ENCODE measurements around the gene DESI2. TPM values are rescaled to one million over a fixed set of nuclear protein-coding genes. Genes with fewer than 3 reads are reported as not detected.

Gene DESI2
- polyA plus RNA-seq (2012; rRNA removed) = 14.0 and 17.5 TPM in 2 replicates
- 23.3 and 24.5 TPM in 2 replicates for polyA plus RNA-seq (2012; cell fraction: cytosol; rRNA removed)
- 10.0 and 13.0 TPM in 2 replicates for polyA plus RNA-seq (2012; cell fraction: nucleus; rRNA removed)

GRCh38 chr1:244652623-244653438 is at the start of gene DESI2:
Gene DESI2, plus strand, starts transcription at chr1:244653126. Its CDS starts 188 bp downstream, at chr1:244653314.
- H3K4me2 ChIP-seq = peak within 1 kb of the TSS; percentile 84
- TF ChIP-seq, protein P1, sequence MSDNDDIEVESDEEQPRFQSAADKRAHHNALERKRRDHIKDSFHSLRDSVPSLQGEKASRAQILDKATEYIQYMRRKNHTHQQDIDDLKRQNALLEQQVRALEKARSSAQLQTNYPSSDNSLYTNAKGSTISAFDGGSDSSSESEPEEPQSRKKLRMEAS (IDR thresholded peaks at IDR 0.05; ENCODE audit: low read depth) = peak; percentile 47; the same call in 1 of the 2 replicates
- no peak for TF ChIP-seq NFIC (IDR thresholded peaks at IDR 0.05; ENCODE audit: borderline replicate concordance)
- no peak for TF ChIP-seq FOSL2 (IDR thresholded peaks at IDR 0.05; ENCODE audit: borderline replicate concordance, low read depth)
- TF ChIP-seq MXI1 (IDR thresholded peaks at IDR 0.05; ENCODE audit: low read depth, low read length) = peak; percentile 87
- peak; percentile 35; the same call in 1 of the 2 replicates for TF ChIP-seq RAD21 (IDR thresholded peaks at IDR 0.05; ENCODE audit: low read length)
- peak; percentile 57 for TF ChIP-seq GABPA (IDR thresholded peaks at IDR 0.05; ENCODE audit: low read depth)
- no peak for TF ChIP-seq RCOR1 (IDR thresholded peaks at IDR 0.05; ENCODE audit: low read length)
- TF ChIP-seq RXRA (IDR thresholded peaks at IDR 0.05; ENCODE audit: borderline replicate concordance, low read depth) = no peak
- TF ChIP-seq POLR2AphosphoS5 (IDR thresholded peaks at IDR 0.05; ENCODE audit: low read depth, low read length) = peak; percentile 85
- TF ChIP-seq, protein P2, sequence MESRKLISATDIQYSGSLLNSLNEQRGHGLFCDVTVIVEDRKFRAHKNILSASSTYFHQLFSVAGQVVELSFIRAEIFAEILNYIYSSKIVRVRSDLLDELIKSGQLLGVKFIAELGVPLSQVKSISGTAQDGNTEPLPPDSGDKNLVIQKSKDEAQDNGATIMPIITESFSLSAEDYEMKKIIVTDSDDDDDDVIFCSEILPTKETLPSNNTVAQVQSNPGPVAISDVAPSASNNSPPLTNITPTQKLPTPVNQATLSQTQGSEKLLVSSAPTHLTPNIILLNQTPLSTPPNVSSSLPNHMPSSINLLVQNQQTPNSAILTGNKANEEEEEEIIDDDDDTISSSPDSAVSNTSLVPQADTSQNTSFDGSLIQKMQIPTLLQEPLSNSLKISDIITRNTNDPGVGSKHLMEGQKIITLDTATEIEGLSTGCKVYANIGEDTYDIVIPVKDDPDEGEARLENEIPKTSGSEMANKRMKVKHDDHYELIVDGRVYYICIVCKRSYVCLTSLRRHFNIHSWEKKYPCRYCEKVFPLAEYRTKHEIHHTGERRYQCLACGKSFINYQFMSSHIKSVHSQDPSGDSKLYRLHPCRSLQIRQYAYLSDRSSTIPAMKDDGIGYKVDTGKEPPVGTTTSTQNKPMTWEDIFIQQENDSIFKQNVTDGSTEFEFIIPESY (IDR thresholded peaks at IDR 0.05; ENCODE audit: borderline replicate concordance, low read depth) = no peak; the same call in 1 of the 2 replicates
- peak; percentile 92 for TF ChIP-seq YY1 (IDR thresholded peaks at IDR 0.05; ENCODE audit: low read depth)
- TF ChIP-seq EP300 (IDR thresholded peaks at IDR 0.05; ENCODE audit: borderline replicate concordance in 1 of 2, low read depth in 1 of 2, low read length in 1 of 2) = no peak
- TF ChIP-seq, protein P3, sequence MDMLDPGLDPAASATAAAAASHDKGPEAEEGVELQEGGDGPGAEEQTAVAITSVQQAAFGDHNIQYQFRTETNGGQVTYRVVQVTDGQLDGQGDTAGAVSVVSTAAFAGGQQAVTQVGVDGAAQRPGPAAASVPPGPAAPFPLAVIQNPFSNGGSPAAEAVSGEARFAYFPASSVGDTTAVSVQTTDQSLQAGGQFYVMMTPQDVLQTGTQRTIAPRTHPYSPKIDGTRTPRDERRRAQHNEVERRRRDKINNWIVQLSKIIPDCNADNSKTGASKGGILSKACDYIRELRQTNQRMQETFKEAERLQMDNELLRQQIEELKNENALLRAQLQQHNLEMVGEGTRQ (IDR thresholded peaks at IDR 0.05; ENCODE audit: borderline replicate concordance, low read depth, low read length) = peak; percentile 51
- TF ChIP-seq FOXJ3 (CRISPR knock-in tag; IDR thresholded peaks at IDR 0.05) = no peak
- TF ChIP-seq RFX5 (IDR thresholded peaks at IDR 0.05; ENCODE audit: low read length) = no peak
- TF ChIP-seq TAF1 (IDR thresholded peaks at IDR 0.05; ENCODE audit: borderline replicate concordance, low read depth, low read length) = peak; percentile 90
- no peak; the same call in 1 of the 2 replicates for TF ChIP-seq SMC3 (IDR thresholded peaks at IDR 0.05; ENCODE audit: low read depth, low read length)
- TF ChIP-seq SIN3A (IDR thresholded peaks at IDR 0.05; ENCODE audit: borderline replicate concordance, low read depth, low read length) = no peak
- TF ChIP-seq EZH2phosphoT487 (IDR thresholded peaks at IDR 0.05; ENCODE audit: borderline replicate concordance, low read depth) = no peak
- TF ChIP-seq, protein P4, sequence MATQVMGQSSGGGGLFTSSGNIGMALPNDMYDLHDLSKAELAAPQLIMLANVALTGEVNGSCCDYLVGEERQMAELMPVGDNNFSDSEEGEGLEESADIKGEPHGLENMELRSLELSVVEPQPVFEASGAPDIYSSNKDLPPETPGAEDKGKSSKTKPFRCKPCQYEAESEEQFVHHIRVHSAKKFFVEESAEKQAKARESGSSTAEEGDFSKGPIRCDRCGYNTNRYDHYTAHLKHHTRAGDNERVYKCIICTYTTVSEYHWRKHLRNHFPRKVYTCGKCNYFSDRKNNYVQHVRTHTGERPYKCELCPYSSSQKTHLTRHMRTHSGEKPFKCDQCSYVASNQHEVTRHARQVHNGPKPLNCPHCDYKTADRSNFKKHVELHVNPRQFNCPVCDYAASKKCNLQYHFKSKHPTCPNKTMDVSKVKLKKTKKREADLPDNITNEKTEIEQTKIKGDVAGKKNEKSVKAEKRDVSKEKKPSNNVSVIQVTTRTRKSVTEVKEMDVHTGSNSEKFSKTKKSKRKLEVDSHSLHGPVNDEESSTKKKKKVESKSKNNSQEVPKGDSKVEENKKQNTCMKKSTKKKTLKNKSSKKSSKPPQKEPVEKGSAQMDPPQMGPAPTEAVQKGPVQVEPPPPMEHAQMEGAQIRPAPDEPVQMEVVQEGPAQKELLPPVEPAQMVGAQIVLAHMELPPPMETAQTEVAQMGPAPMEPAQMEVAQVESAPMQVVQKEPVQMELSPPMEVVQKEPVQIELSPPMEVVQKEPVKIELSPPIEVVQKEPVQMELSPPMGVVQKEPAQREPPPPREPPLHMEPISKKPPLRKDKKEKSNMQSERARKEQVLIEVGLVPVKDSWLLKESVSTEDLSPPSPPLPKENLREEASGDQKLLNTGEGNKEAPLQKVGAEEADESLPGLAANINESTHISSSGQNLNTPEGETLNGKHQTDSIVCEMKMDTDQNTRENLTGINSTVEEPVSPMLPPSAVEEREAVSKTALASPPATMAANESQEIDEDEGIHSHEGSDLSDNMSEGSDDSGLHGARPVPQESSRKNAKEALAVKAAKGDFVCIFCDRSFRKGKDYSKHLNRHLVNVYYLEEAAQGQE (IDR thresholded peaks at IDR 0.05; ENCODE audit: low read depth, low read length) = peak; percentile 46; the same call in 1 of the 2 replicates
- TF ChIP-seq CHD2 (IDR thresholded peaks at IDR 0.05; ENCODE audit: low read length, partially characterized antibody) = peak; percentile 83
- TF ChIP-seq GATA2 (CRISPR knock-in tag; IDR thresholded peaks at IDR 0.05) = no peak
- TF ChIP-seq NRF1 (IDR thresholded peaks at IDR 0.05; ENCODE audit: low read depth, low read length) = peak; percentile 71
- no peak for TF ChIP-seq MEF2A (IDR thresholded peaks at IDR 0.05; ENCODE audit: borderline replicate concordance, low read depth)
- no peak for TF ChIP-seq TEAD4 (IDR thresholded peaks at IDR 0.05; ENCODE audit: borderline replicate concordance, insufficient read depth)

More at GRCh38 chr1:244652623-244653438, at the start of gene DESI2:
- Histone ChIP-seq H3K9me3 (no peaks in the 10 kb centered on the region), H3K27ac (ENCODE audit: low read depth in 2 of 2, low read length in 1 of 2) (peak within 1 kb of the TSS; percentile 76 to 93), H3K36me3 (replicated peaks in 1 of 2; ENCODE audit: control insufficient read depth in 1 of 2, insufficient read depth in 2 of 2, low read length in 1 of 2) (peaks cover 12 to 13% of the 10 kb centered on the region in 2 experiments), H3K9ac (peak within 1 kb of the TSS; percentile 77), H4K20me1 (ENCODE audit: insufficient read depth) (peaks cover 19% of the 10 kb centered on the region; the same call in 1 of the 2 replicates), H3K4me1 (ENCODE audit: control insufficient read depth in 1 of 2, insufficient read depth in 2 of 2, low read depth in 1 of 2, low read length in 1 of 2) (peaks cover 16 to 17% of the 10 kb centered on the region in 2 experiments; a peak in 3 of 4 replicates), H3K79me2 (ENCODE audit: insufficient read depth) (peaks cover 47% of the 10 kb centered on the region), H3F3A (replicated peaks; ENCODE audit: insufficient read depth) (no peaks in the 10 kb centered on the region), H3K4me3 (ENCODE audit: low read depth in 2 of 2, low read length in 1 of 2) (peak within 1 kb of the TSS; percentile 84 to 99), H3K27me3 (ENCODE audit: insufficient read depth) (no peaks in the 10 kb centered on the region), H3K9me2 (no peaks in the 10 kb centered on the region), H2AFZ (ENCODE audit: low read depth) (peak within 1 kb of the TSS; percentile 90)
- ChIA-PET POLR2A (interaction anchor here (0.6 to 1.4 kb wide), 4 partner anchors 12 to 182 kb away, joined by 3 read pairs; no protein-coding TSS in a partner anchor), CTCF (interaction anchor here (0.9 to 1.4 kb wide), 5 partner anchors 12 to 390 kb away, joined by 3 to 5 read pairs (median 3); no protein-coding TSS in a partner anchor)
- WGBS (ENCODE audit: low lambda C conversion rate) = under 1% methylated on average over 25 of the region's 81 CpGs
- DNase-seq = peak; percentile 98
